ENCODE data around the gene SLC7A11.

SLC7A11 gene

GRCh38 chr4:138234248-138234647 lies 7.9 kb downstream of the SLC7A11 start:
- no peak overlapping the region for H3K4me3 ChIP-seq (ENCODE audit: severe bottlenecking)
- DNase-seq (ENCODE audit: low spot score) (no peak), ATAC-seq (ENCODE audit: low read depth) (no peak)
- no peaks in the 10 kb centered on the region for H3K9me3 ChIP-seq (ENCODE audit: severe bottlenecking)
- peak overlapping the region; percentile 80 for H3K27ac ChIP-seq (ENCODE audit: poor library complexity, severe bottlenecking)
- TF ChIP-seq CTCF (IDR thresholded peaks at IDR 0.05; ENCODE audit: poor library complexity, severe bottlenecking), result no peak
- H3K4me1 ChIP-seq (ENCODE audit: insufficient read depth, poor library complexity, severe bottlenecking), result peaks cover 22% of the 10 kb centered on the region
- H3K27me3 ChIP-seq (ENCODE audit: insufficient read depth, poor library complexity, severe bottlenecking), result no peaks in the 10 kb centered on the region
- peaks cover 89% of the 10 kb centered on the region for H3K36me3 ChIP-seq (ENCODE audit: low read depth)

GRCh38 chr4:138233313-138234034 lies 8.7 kb downstream of the SLC7A11 start:
- DNase-seq (ENCODE audit: low spot score) (no peak), ATAC-seq (ENCODE audit: low read depth) (no peak)
- Histone ChIP-seq H3K4me1 (ENCODE audit: insufficient read depth, poor library complexity, severe bottlenecking) (peaks cover 22% of the 10 kb centered on the region), H3K9me3 (ENCODE audit: severe bottlenecking) (no peaks in the 10 kb centered on the region), H3K27me3 (ENCODE audit: insufficient read depth, poor library complexity, severe bottlenecking) (no peaks in the 10 kb centered on the region), H3K27ac (ENCODE audit: poor library complexity, severe bottlenecking) (no peak overlapping the region), H3K36me3 (ENCODE audit: low read depth) (peaks cover 88% of the 10 kb centered on the region), H3K4me3 (ENCODE audit: severe bottlenecking) (no peak overlapping the region)
- no peak for TF ChIP-seq CTCF (IDR thresholded peaks at IDR 0.05; ENCODE audit: poor library complexity, severe bottlenecking)

- H3K27ac ChIP-seq (ENCODE audit: poor library complexity, severe bottlenecking), result no peak overlapping the region
- H3K9me3 ChIP-seq (ENCODE audit: severe bottlenecking), result no peaks in the 10 kb centered on the region
- H3K27me3 ChIP-seq (ENCODE audit: insufficient read depth, poor library complexity, severe bottlenecking), result no peaks in the 10 kb centered on the region
- H3K4me1 ChIP-seq (ENCODE audit: insufficient read depth, poor library complexity, severe bottlenecking), result peaks cover 22% of the 10 kb centered on the region
- H3K36me3 ChIP-seq (ENCODE audit: low read depth), result peaks cover 92% of the 10 kb centered on the region
- DNase-seq (ENCODE audit: low spot score) (no peak), ATAC-seq (ENCODE audit: low read depth) (no peak)
- H3K4me3 ChIP-seq (ENCODE audit: severe bottlenecking), result no peak overlapping the region
- no peak for TF ChIP-seq CTCF (IDR thresholded peaks at IDR 0.05; ENCODE audit: poor library complexity, severe bottlenecking)
These were observed 9.8 kb downstream of the SLC7A11 start for GRCh38 chr4:138232364-138232763.

- TF ChIP-seq CTCF (IDR thresholded peaks at IDR 0.05; ENCODE audit: poor library complexity, severe bottlenecking), result no peak
- DNase-seq (ENCODE audit: low spot score) (no peak), ATAC-seq (ENCODE audit: low read depth) (no peak)
- Histone ChIP-seq H3K27me3 (ENCODE audit: insufficient read depth, poor library complexity, severe bottlenecking) (no peaks in the 10 kb centered on the region), H3K9me3 (ENCODE audit: severe bottlenecking) (no peaks in the 10 kb centered on the region), H3K4me1 (ENCODE audit: insufficient read depth, poor library complexity, severe bottlenecking) (peaks cover 6% of the 10 kb centered on the region), H3K27ac (ENCODE audit: poor library complexity, severe bottlenecking) (no peak overlapping the region), H3K4me3 (ENCODE audit: severe bottlenecking) (no peak overlapping the region), H3K36me3 (ENCODE audit: low read depth) (peaks cover 92% of the 10 kb centered on the region)
These were observed 12.1 kb downstream of the SLC7A11 start for GRCh38 chr4:138230048-138230447.

GRCh38 chr4:138229160-138229559 lies 13.0 kb downstream of the SLC7A11 start:
- Histone ChIP-seq H3K27me3 (ENCODE audit: insufficient read depth, poor library complexity, severe bottlenecking) (no peaks in the 10 kb centered on the region), H3K9me3 (ENCODE audit: severe bottlenecking) (no peaks in the 10 kb centered on the region), H3K27ac (ENCODE audit: poor library complexity, severe bottlenecking) (no peak overlapping the region), H3K4me3 (ENCODE audit: severe bottlenecking) (no peak overlapping the region), H3K4me1 (ENCODE audit: insufficient read depth, poor library complexity, severe bottlenecking) (no peaks in the 10 kb centered on the region), H3K36me3 (ENCODE audit: low read depth) (peaks cover 90% of the 10 kb centered on the region)
- DNase-seq (ENCODE audit: low spot score) (no peak), ATAC-seq (ENCODE audit: low read depth) (no peak)
- no peak for TF ChIP-seq CTCF (IDR thresholded peaks at IDR 0.05; ENCODE audit: poor library complexity, severe bottlenecking)
